Loucy (cell line): ENCODE data around the gene MYOD1.

ENCODE experiments used
- H2AFZ ChIP-seq: fragments of 200-600 bp; sonication (generic); 2 replicates; pipeline ENCODE4 v1.6.0; 2016; ENCODE audit warnings: antibody characterized with exemption, mild to moderate bottlenecking, low read length, moderate library complexity
- H3F3A ChIP-seq: fragments of 200-600 bp; 2 replicates; pipeline ENCODE4 v1.6.0; 2016; ENCODE audit warnings: antibody characterized with exemption, low read depth, mild to moderate bottlenecking
- H3K27me3 ChIP-seq: fragments of 200-600 bp; sonication (generic); 2 replicates; pipeline ENCODE4 v1.6.1; 2014; ENCODE audit warnings: low read length, mild to moderate bottlenecking; ENCODE audit not compliant: insufficient read depth, poor library complexity, severe bottlenecking
- H3K36me3 ChIP-seq: fragments of 200-600 bp; sonication (generic); 2 replicates; pipeline ENCODE4 v1.6.1; 2016; ENCODE audit warnings: low read length; ENCODE audit not compliant: insufficient read depth
- H3K4me1 ChIP-seq: fragments of 200-600 bp; sonication (generic); 2 replicates; pipeline ENCODE4 v1.5.1; 2014; ENCODE audit warnings: low read length, mild to moderate bottlenecking; ENCODE audit not compliant: insufficient read depth, poor library complexity, severe bottlenecking
- H3K4me2 ChIP-seq: fragments of 200-600 bp; sonication (generic); 2 replicates; pipeline ENCODE4 v1.6.0; 2014; ENCODE audit warnings: antibody characterized with exemption, low read length, low read depth, mild to moderate bottlenecking; ENCODE audit not compliant: poor library complexity, severe bottlenecking
- H3K4me3 ChIP-seq: fragments of 200-600 bp; sonication (generic); 2 replicates; pipeline ENCODE4 v1.5.1; 2014; ENCODE audit warnings: low read length, mild to moderate bottlenecking, mixed read lengths; ENCODE audit not compliant: poor library complexity, severe bottlenecking
- H3K79me2 ChIP-seq: fragments of 200-600 bp; sonication (generic); 2 replicates; pipeline ENCODE4 v1.6.1; 2014; ENCODE audit warnings: low read length; ENCODE audit not compliant: insufficient read depth
- H3K9ac ChIP-seq: fragments of 200-600 bp; sonication (generic); 2 replicates; pipeline ENCODE4 v1.6.0; 2014; ENCODE audit warnings: mild to moderate bottlenecking, low read depth, low read length, moderate library complexity; ENCODE audit not compliant: poor library complexity, severe bottlenecking
- H3K9me2 ChIP-seq: fragments of 200-600 bp; sonication (generic); replicated peaks from 2 replicates; pipeline ENCODE4 v1.6.1; 2016; ENCODE audit warnings: low read depth, low read length, mixed read lengths
- H3K9me3 ChIP-seq: fragments of 200-600 bp; sonication (generic); 2 replicates; pipeline ENCODE4 v1.6.1; 2014; ENCODE audit warnings: mild to moderate bottlenecking, antibody characterized with exemption, low read length, low read depth; ENCODE audit not compliant: insufficient read depth
- H4K20me1 ChIP-seq: fragments of 200-600 bp; sonication (generic); 2 replicates; pipeline ENCODE4 v1.6.0; 2014; ENCODE audit warnings: antibody characterized with exemption, low read length, mild to moderate bottlenecking; ENCODE audit not compliant: insufficient read depth, poor library complexity, severe bottlenecking
- CTCF ChIP-seq: fragments of 200-600 bp; sonication (generic); conservative IDR thresholded peaks from 2 replicates; pipeline ENCODE4 v1.5.1; 2014; ENCODE audit warnings: mild to moderate bottlenecking, antibody characterized with exemption, low read length
- EZH2phosphoT487 ChIP-seq: fragments of 200-600 bp; IDR thresholded peaks from 2 replicates; pipeline ENCODE4 v1.6.1; 2018; ENCODE audit warnings: antibody characterized with exemption, mild to moderate bottlenecking, moderate library complexity, borderline replicate concordance

MYOD1 gene

GRCh38 chr11:17733261-17733660 lies 13.9 kb downstream of the MYOD1 start:
- no peaks in the 10 kb centered on the region for H3K36me3 ChIP-seq
- no peaks in the 10 kb centered on the region for H3K4me1 ChIP-seq
- no peaks in the 10 kb centered on the region for H3K9me3 ChIP-seq
- no peaks in the 10 kb centered on the region for H3K27me3 ChIP-seq
- no peak overlapping the region for H2AFZ ChIP-seq
- TF ChIP-seq EZH2phosphoT487 (no peak), CTCF (no peak)
- H3K4me2 ChIP-seq, result no peak overlapping the region
- H3K9me2 ChIP-seq, result no peaks in the 10 kb centered on the region
- H3K9ac ChIP-seq, result no peak overlapping the region
- no peaks in the 10 kb centered on the region for H4K20me1 ChIP-seq
- H3K79me2 ChIP-seq, result no peaks in the 10 kb centered on the region
- no peak overlapping the region for H3K4me3 ChIP-seq
- no peaks in the 10 kb centered on the region for H3F3A ChIP-seq

DNA sequence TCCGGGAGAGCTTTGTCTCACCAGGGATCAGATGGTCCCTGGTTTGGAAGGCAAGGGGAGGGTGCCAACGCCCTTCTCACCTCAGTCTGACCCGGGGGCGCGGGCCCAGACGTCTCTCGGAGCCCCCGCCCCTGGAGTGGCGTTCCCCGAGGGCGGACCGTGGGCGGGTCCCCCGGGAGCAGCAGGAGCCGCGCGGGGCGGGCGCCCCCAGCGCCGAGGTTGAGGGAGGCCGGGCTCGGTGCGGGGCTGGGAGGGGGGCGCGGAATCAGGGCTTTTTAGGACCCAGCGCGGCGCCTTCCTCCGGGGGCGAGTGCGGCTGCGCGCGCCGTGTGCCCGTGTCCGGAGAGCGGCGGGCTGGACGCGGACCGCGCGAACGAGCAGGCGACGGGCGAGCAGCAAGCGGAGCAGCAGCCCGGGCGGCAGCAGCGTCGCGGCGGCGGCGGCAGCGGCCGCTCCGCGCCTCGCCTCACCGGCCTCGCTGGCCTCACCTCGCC lies 15.1 kb downstream of the MYOD1 start, which contains the start of gene KCNC1:
Gene KCNC1 (plus strand): TSS at position 364 of the 494 bp plus-strand sequence. CDS start 1,222 bp downstream, outside the sequence.
- H3K9me3 ChIP-seq, result no peaks in the 10 kb centered on the region
- no peaks in the 10 kb centered on the region for H3K27me3 ChIP-seq
- no peaks in the 10 kb centered on the region for H3K79me2 ChIP-seq
- no peaks in the 10 kb centered on the region for H3K9me2 ChIP-seq
- H3K4me3 ChIP-seq, result peak within 1 kb of the TSS; percentile 54
- no peaks in the 10 kb centered on the region for H4K20me1 ChIP-seq
- no peak within 1 kb of the TSS for H2AFZ ChIP-seq
- no peaks in the 10 kb centered on the region for H3K36me3 ChIP-seq
- H3F3A ChIP-seq, result no peaks in the 10 kb centered on the region
- no peaks in the 10 kb centered on the region for H3K4me1 ChIP-seq
- TF ChIP-seq CTCF, result no peak
- TF ChIP-seq EZH2phosphoT487, result no peak
- H3K4me2 ChIP-seq, result peak within 1 kb of the TSS; percentile 57
- no peak within 1 kb of the TSS for H3K9ac ChIP-seq

- no peaks in the 10 kb centered on the region for H3K27me3 ChIP-seq
- no peaks in the 10 kb centered on the region for H4K20me1 ChIP-seq
- H3K79me2 ChIP-seq, result no peaks in the 10 kb centered on the region
- no peaks in the 10 kb centered on the region for H3K9me3 ChIP-seq
- TF ChIP-seq EZH2phosphoT487, result no peak
- no peak for TF ChIP-seq CTCF
- no peak overlapping the region for H2AFZ ChIP-seq
- H3K36me3 ChIP-seq, result no peaks in the 10 kb centered on the region
- H3K9me2 ChIP-seq, result no peaks in the 10 kb centered on the region
- no peaks in the 10 kb centered on the region for H3F3A ChIP-seq
- H3K4me3 ChIP-seq, result no peak overlapping the region
- no peak overlapping the region for H3K9ac ChIP-seq
- no peaks in the 10 kb centered on the region for H3K4me1 ChIP-seq
- H3K4me2 ChIP-seq, result peak overlapping the region; percentile 26
Measured at GRCh38 chr11:17734986-17735817, 15.8 kb downstream of the MYOD1 start.
